ENCODE data around the gene HABP4.
A peak's percentile ranks its signal among the peaks of the same experiment; 100 is the strongest.

The HABP4 gene

DNA sequence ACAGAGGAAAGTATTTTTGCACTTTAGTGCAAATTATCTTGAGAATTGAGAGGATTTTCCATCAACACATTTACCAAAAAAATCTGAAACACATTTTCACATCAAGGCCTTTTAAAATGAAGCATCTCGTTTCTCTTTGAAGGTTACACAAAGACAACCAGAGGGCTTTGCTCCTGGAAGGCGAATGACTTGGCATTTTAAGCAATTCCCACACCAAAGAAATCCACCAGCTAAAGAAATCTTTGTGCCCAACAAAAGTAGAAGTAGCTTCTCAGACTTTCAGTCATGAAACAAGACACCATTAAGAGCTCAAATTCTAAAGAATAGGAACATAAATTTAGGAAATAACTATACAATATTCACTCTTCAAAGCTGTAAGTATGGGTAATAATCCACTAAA is 59.9 kb downstream of the HABP4 start:
- Histone ChIP-seq H3K27me3 (ENCODE audit: control insufficient read depth, insufficient read depth, low read length) (no peaks in the 10 kb centered on the region), H3K27ac (ENCODE audit: low read depth, low read length) (peak overlapping the region; percentile 32; the same call in 1 of the 2 replicates), H3K36me3 (ENCODE audit: control insufficient read depth, insufficient read depth, low read length) (peaks cover 24% of the 10 kb centered on the region), H3K4me1 (ENCODE audit: control insufficient read depth, insufficient read depth, low read length) (peaks cover 3% of the 10 kb centered on the region; the same call in 1 of the 2 replicates), H3K9me3 (ENCODE audit: control insufficient read depth, insufficient read depth, low read depth, low read length) (no peaks in the 10 kb centered on the region), H3K9ac (ENCODE audit: low read length) (no peak overlapping the region), H3K4me3 (ENCODE audit: low read depth, low read length) (no peak overlapping the region)

GRCh38 chr9:96510258-96510657 is 60.3 kb downstream of the HABP4 start:
- Histone ChIP-seq H3K9ac (ENCODE audit: low read length) (no peak overlapping the region), H3K27ac (ENCODE audit: low read depth, low read length) (peak overlapping the region; percentile 32; the same call in 1 of the 2 replicates)

DNA sequence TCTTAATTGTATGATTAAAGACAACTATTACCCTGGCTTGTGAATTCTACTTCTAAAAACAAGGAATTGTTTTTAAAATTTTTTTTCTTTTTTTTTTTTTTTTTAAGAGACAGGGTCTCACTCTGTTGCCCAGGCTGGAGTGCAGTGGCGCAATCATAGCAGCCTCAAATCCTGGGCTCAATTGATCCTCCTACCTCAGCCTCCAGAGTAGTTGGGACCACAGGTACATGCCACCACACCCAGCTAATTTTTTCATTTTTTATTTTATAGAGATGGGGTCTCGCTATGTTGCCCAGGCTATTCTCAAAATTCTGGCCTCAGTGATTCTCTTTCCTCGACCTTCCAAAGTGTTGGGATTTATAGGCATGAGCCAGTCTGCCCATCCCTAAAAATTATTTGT is 62.3 kb downstream of the HABP4 start:
- Histone ChIP-seq H3K27ac (ENCODE audit: low read depth, low read length) (no peak overlapping the region), H3K9me3 (ENCODE audit: control insufficient read depth, insufficient read depth, low read depth, low read length) (no peaks in the 10 kb centered on the region), H3K4me3 (ENCODE audit: low read depth, low read length) (no peak overlapping the region), H3K27me3 (ENCODE audit: control insufficient read depth, insufficient read depth, low read length) (no peaks in the 10 kb centered on the region), H3K4me1 (ENCODE audit: control insufficient read depth, insufficient read depth, low read length) (peaks cover 3% of the 10 kb centered on the region; the same call in 1 of the 2 replicates), H3K9ac (ENCODE audit: low read length) (no peak overlapping the region), H3K36me3 (ENCODE audit: control insufficient read depth, insufficient read depth, low read length) (peaks cover 31% of the 10 kb centered on the region)

More at GRCh38 chr9:96510258-96510657, 60.3 kb downstream of the HABP4 start:
- H3K36me3 ChIP-seq (ENCODE audit: control insufficient read depth, insufficient read depth, low read length), result peaks cover 28% of the 10 kb centered on the region
- no peaks in the 10 kb centered on the region for H3K27me3 ChIP-seq (ENCODE audit: control insufficient read depth, insufficient read depth, low read length)
- H3K4me3 ChIP-seq (ENCODE audit: low read depth, low read length), result no peak overlapping the region
- H3K9me3 ChIP-seq (ENCODE audit: control insufficient read depth, insufficient read depth, low read depth, low read length), result no peaks in the 10 kb centered on the region
- H3K4me1 ChIP-seq (ENCODE audit: control insufficient read depth, insufficient read depth, low read length), result peaks cover 3% of the 10 kb centered on the region; the same call in 1 of the 2 replicates

- Histone ChIP-seq H3K27me3 (ENCODE audit: control insufficient read depth, insufficient read depth, low read length) (no peaks in the 10 kb centered on the region), H3K27ac (ENCODE audit: low read depth, low read length) (no peak overlapping the region), H3K36me3 (ENCODE audit: control insufficient read depth, insufficient read depth, low read length) (peaks cover 32% of the 10 kb centered on the region), H3K4me1 (ENCODE audit: control insufficient read depth, insufficient read depth, low read length) (peaks cover 3% of the 10 kb centered on the region; the same call in 1 of the 2 replicates), H3K4me3 (ENCODE audit: low read depth, low read length) (no peak overlapping the region), H3K9ac (ENCODE audit: low read length) (no peak overlapping the region), H3K9me3 (ENCODE audit: control insufficient read depth, insufficient read depth, low read depth, low read length) (no peaks in the 10 kb centered on the region)
Observed at GRCh38 chr9:96513622-96514021, 63.7 kb downstream of the HABP4 start.

DNA sequence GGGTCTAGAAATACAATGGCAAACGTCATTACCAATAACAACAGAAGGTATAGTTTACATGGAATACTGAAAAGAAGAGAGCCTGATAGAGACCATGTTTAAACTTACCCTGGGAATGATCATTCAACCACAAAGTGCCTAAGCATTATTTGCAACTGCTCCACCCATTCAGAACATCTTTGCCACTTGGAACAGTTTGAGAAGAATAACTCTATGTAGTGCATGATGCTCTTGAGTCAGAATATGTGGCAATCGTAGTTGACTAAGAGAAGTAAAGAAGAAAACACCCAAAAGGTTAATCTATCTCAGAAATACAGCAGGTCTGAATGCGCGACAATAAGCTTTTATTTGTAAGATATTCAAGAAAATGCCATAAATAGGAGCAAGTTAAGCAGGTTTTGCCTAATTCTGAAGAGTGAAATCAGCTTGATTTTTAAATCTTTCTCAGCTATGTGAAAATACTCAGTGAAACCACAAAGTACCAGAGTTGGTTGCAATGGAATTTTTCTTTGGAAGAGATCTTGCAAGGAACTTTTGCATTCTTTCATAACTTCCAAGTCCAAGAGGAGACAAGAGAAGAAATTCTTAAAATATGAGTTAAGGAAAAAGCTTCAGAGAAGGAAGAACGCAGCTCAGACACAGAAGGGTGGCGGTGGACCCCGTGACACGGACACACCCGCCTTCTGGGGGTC is 64.3 kb downstream of the HABP4 start:
- Histone ChIP-seq H3K9ac (ENCODE audit: low read length) (no peak overlapping the region), H3K36me3 (ENCODE audit: control insufficient read depth, insufficient read depth, low read length) (peaks cover 31% of the 10 kb centered on the region), H3K4me3 (ENCODE audit: low read depth, low read length) (no peak overlapping the region), H3K9me3 (ENCODE audit: control insufficient read depth, insufficient read depth, low read depth, low read length) (no peaks in the 10 kb centered on the region), H3K27me3 (ENCODE audit: control insufficient read depth, insufficient read depth, low read length) (no peaks in the 10 kb centered on the region), H3K4me1 (ENCODE audit: control insufficient read depth, insufficient read depth, low read length) (peaks cover 3% of the 10 kb centered on the region; the same call in 1 of the 2 replicates), H3K27ac (ENCODE audit: low read depth, low read length) (no peak overlapping the region)

- peaks cover 34% of the 10 kb centered on the region for H3K36me3 ChIP-seq (ENCODE audit: control insufficient read depth, insufficient read depth, low read length)
- H3K4me1 ChIP-seq (ENCODE audit: control insufficient read depth, insufficient read depth, low read length), result no peaks in the 10 kb centered on the region; the same call in 1 of the 2 replicates
- H3K4me3 ChIP-seq (ENCODE audit: low read depth, low read length), result no peak overlapping the region
- no peak overlapping the region for H3K27ac ChIP-seq (ENCODE audit: low read depth, low read length)
- H3K9me3 ChIP-seq (ENCODE audit: control insufficient read depth, insufficient read depth, low read depth, low read length), result no peaks in the 10 kb centered on the region
- H3K9ac ChIP-seq (ENCODE audit: low read length), result no peak overlapping the region
- H3K27me3 ChIP-seq (ENCODE audit: control insufficient read depth, insufficient read depth, low read length), result no peaks in the 10 kb centered on the region
Observed at GRCh38 chr9:96514800-96515158, 64.8 kb downstream of the HABP4 start.

DNA sequence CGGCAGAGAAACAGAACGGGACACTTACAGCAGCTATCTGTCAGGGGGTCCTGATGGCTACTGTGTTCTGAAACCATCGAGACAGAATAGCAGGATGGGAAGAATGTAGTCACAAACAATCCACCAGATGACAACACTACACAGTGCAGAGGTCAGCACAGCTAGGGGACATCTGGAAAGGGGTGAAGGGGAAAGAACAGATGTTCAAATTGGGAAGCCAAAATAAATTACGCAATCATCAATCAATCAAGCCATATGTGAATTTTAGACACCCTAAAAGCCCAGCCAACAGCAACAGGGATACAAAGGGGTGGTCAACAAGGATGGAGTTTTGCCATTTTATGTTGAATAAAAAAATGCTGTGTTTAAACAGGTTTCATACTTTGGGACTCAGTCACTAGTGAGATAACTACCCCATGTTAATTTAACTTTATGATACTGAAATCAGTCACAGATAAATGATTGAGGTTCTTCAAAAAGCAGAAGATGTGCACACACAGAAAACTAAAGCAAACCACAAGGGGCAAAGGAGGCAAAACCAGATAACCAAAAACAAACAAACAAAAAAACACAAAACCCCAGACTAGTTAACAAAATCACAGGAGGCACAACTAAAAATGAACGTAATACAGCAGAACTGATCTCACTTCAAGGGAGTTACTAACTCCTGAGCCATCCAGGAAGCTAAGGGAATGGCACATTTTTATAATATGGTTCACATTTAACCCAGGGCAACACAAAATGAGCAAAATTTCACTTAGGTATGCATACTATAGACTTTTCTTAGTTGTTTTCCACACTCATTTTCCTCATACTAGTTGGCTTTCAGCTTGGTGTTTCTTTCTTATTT is 65.9 kb downstream of the HABP4 start:
- Histone ChIP-seq H3K9me3 (ENCODE audit: control insufficient read depth, insufficient read depth, low read depth, low read length) (no peaks in the 10 kb centered on the region), H3K4me3 (ENCODE audit: low read depth, low read length) (no peak overlapping the region), H3K36me3 (ENCODE audit: control insufficient read depth, insufficient read depth, low read length) (peaks cover 34% of the 10 kb centered on the region), H3K4me1 (ENCODE audit: control insufficient read depth, insufficient read depth, low read length) (no peaks in the 10 kb centered on the region), H3K27ac (ENCODE audit: low read depth, low read length) (no peak overlapping the region), H3K27me3 (ENCODE audit: control insufficient read depth, insufficient read depth, low read length) (no peaks in the 10 kb centered on the region), H3K9ac (ENCODE audit: low read length) (no peak overlapping the region)

- Histone ChIP-seq H3K4me3 (ENCODE audit: low read depth, low read length) (no peak overlapping the region), H3K36me3 (ENCODE audit: control insufficient read depth, insufficient read depth, low read length) (peaks cover 48% of the 10 kb centered on the region), H3K27ac (ENCODE audit: low read depth, low read length) (no peak overlapping the region), H3K4me1 (ENCODE audit: control insufficient read depth, insufficient read depth, low read length) (no peaks in the 10 kb centered on the region), H3K9ac (ENCODE audit: low read length) (no peak overlapping the region), H3K9me3 (ENCODE audit: control insufficient read depth, insufficient read depth, low read depth, low read length) (no peaks in the 10 kb centered on the region), H3K27me3 (ENCODE audit: control insufficient read depth, insufficient read depth, low read length) (no peaks in the 10 kb centered on the region)
Observed at GRCh38 chr9:96519095-96519494, 69.1 kb downstream of the HABP4 start.

DNA sequence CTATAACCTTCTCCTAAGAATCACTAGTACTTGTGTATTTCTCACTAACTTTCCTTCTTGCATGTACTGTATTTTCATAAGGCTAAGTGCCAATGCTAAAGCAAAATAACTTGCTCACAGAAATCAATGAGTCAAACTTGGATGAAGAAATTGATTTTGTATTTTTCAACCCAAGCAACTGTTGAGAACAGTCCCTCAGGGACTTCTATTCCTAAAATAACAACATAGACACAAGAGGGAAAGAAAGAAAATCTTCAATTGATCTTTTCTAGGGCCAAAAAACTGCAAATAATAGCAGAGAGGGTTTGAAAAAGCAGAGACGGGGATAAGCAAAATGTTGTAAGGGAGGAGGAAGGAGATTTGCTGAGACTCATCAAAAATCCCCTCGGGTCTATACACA is 69.8 kb downstream of the HABP4 start:
- Histone ChIP-seq H3K9me3 (ENCODE audit: control insufficient read depth, insufficient read depth, low read depth, low read length) (no peaks in the 10 kb centered on the region), H3K9ac (ENCODE audit: low read length) (no peak overlapping the region), H3K4me1 (ENCODE audit: control insufficient read depth, insufficient read depth, low read length) (no peaks in the 10 kb centered on the region), H3K36me3 (ENCODE audit: control insufficient read depth, insufficient read depth, low read length) (peaks cover 48% of the 10 kb centered on the region), H3K4me3 (ENCODE audit: low read depth, low read length) (no peak overlapping the region), H3K27ac (ENCODE audit: low read depth, low read length) (no peak overlapping the region), H3K27me3 (ENCODE audit: control insufficient read depth, insufficient read depth, low read length) (no peaks in the 10 kb centered on the region)

GRCh38 chr9:96522366-96522765 is 72.4 kb downstream of the HABP4 start:
- no peak overlapping the region for H3K27ac ChIP-seq (ENCODE audit: low read depth, low read length)
- no peak overlapping the region for H3K4me3 ChIP-seq (ENCODE audit: low read depth, low read length)
- H3K36me3 ChIP-seq (ENCODE audit: control insufficient read depth, insufficient read depth, low read length), result peaks cover 51% of the 10 kb centered on the region
- no peaks in the 10 kb centered on the region for H3K4me1 ChIP-seq (ENCODE audit: control insufficient read depth, insufficient read depth, low read length)
- H3K9me3 ChIP-seq (ENCODE audit: control insufficient read depth, insufficient read depth, low read depth, low read length), result no peaks in the 10 kb centered on the region
- H3K27me3 ChIP-seq (ENCODE audit: control insufficient read depth, insufficient read depth, low read length), result no peaks in the 10 kb centered on the region
- H3K9ac ChIP-seq (ENCODE audit: low read length), result no peak overlapping the region

GRCh38 chr9:96523374-96523773 is 73.4 kb downstream of the HABP4 start:
- Histone ChIP-seq H3K4me3 (ENCODE audit: low read depth, low read length) (no peak overlapping the region), H3K27me3 (ENCODE audit: control insufficient read depth, insufficient read depth, low read length) (no peaks in the 10 kb centered on the region), H3K36me3 (ENCODE audit: control insufficient read depth, insufficient read depth, low read length) (peaks cover 48% of the 10 kb centered on the region), H3K27ac (ENCODE audit: low read depth, low read length) (no peak overlapping the region), H3K9me3 (ENCODE audit: control insufficient read depth, insufficient read depth, low read depth, low read length) (no peaks in the 10 kb centered on the region), H3K4me1 (ENCODE audit: control insufficient read depth, insufficient read depth, low read length) (no peaks in the 10 kb centered on the region), H3K9ac (ENCODE audit: low read length) (no peak overlapping the region)

Measured in HUES6 (cell line).